Vagina (tissue), 2 donors: ENCODE data around the gene C17orf75. TPM values are rescaled to one million over a fixed set of nuclear protein-coding genes. Genes with fewer than 3 reads are reported as not detected.

Experiments
- DNase-seq, 2 donors: peaks; one replicate each; pipeline ENCODE4 v3.0.0-alpha.2; 2017; ENCODE audit errors: extremely low spot score in 2 of 2
- H3K27ac ChIP-seq: fragments of 200-600 bp; sonication (generic); one replicate; pipeline ENCODE4 v1.5.1; 2019
- H3K27me3 ChIP-seq: fragments of 200-600 bp; sonication (generic); one replicate; pipeline ENCODE4 v1.5.1; 2019
- H3K36me3 ChIP-seq, 2 donors: fragments of 200-600 bp; sonication (generic); one replicate each; pipeline ENCODE4 v1.5.1; 2017 to 2019
- H3K4me1 ChIP-seq: fragments of 200-600 bp; sonication (generic); one replicate; pipeline ENCODE4 v1.5.1; 2019
- H3K4me3 ChIP-seq, 2 donors: fragments of 200-600 bp; sonication (generic); 1 replicate in 1 of 2; 2 replicates in 1 of 2; pipeline ENCODE4 v1.5.1; 2016 to 2019
- H3K9me3 ChIP-seq: fragments of 200-600 bp; sonication (generic); one replicate; pipeline ENCODE4 v1.5.1; 2019
- POLR2A ChIP-seq, 2 donors: fragments of 450-650 bp; IDR thresholded peaks; one replicate each; pipeline ENCODE4 v1.6.1; 2017; ENCODE audit warnings: antibody characterized with exemption in 2 of 2, mild to moderate bottlenecking in 2 of 2, moderate library complexity in 2 of 2
- POLR2AphosphoS5 ChIP-seq, 2 donors: sonication (generic); formaldehyde crosslinking; IDR thresholded peaks; one replicate each; pipeline ENCODE4 v1.9.0; 2017; ENCODE audit warnings: antibody characterized with exemption in 2 of 2, mild to moderate bottlenecking in 2 of 2, low read depth in 1 of 2; ENCODE audit not compliant: insufficient read depth in 1 of 2
- intact Hi-C: fragments of 100-400 bp; cut with DNase I; formaldehyde crosslinking; loops from one replicate; pipeline ENCODE4 v1.15.1; 2023
- total RNA-seq: library from RNA; depleted of rRNA; stranded (reverse); fragments of >200 nt; gene quantifications from one replicate; pipeline ENCODE4 v1.2.3, GENCODE V29; 2016
- TF ChIP-seq, protein P1 (sequence below), 3 experiments: fragments of 450-650 bp in 2 of 3; fragments of 200-600 bp in 1 of 3; sonication (generic) in 1 of 3; IDR thresholded peaks; one replicate each; pipeline ENCODE4 v1.5.1; 2017 to 2019; ENCODE audit warnings: antibody characterized with exemption in 3 of 3, mild to moderate bottlenecking in 2 of 3, moderate library complexity in 2 of 3

C17orf75 gene
- total RNA-seq, 1 donor from 2014 or later, result 15.0 TPM

DNA sequence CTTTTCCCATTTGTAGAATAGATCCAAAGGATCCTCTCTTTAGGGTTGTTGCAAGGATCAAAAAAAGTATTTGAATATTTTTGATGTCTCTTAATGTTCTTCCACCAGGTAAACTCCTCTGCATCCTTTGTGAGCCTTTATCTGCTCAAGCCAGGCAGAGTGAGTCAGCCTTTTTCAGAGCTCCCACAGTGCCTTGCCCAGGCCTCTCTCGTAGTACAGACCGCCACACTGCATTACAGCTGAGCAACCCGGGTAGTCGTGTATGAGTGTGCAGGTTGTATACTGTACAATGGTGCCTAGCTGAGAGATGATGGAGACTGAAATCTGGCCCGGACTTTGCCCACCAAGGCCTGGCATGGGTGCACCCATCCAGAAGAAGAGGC, 55.5 kb downstream of the C17orf75 start:
- intact Hi-C loops, result no loop called here
- Histone ChIP-seq H3K9me3 (no peaks in the 10 kb centered on the region), H3K27ac (no peak overlapping the region), H3K4me1 (no peaks in the 10 kb centered on the region), H3K27me3 (no peaks in the 10 kb centered on the region), H3K4me3 (no peak overlapping the region), H3K36me3 (no peaks in the 10 kb centered on the region)
- TF ChIP-seq POLR2A (IDR thresholded peaks at IDR 0.05) (no peak), POLR2AphosphoS5 (IDR thresholded peaks at IDR 0.05; ENCODE audit: insufficient read depth in 1 of 2, low read depth in 1 of 2) (no peak)
- TF ChIP-seq, protein P1, sequence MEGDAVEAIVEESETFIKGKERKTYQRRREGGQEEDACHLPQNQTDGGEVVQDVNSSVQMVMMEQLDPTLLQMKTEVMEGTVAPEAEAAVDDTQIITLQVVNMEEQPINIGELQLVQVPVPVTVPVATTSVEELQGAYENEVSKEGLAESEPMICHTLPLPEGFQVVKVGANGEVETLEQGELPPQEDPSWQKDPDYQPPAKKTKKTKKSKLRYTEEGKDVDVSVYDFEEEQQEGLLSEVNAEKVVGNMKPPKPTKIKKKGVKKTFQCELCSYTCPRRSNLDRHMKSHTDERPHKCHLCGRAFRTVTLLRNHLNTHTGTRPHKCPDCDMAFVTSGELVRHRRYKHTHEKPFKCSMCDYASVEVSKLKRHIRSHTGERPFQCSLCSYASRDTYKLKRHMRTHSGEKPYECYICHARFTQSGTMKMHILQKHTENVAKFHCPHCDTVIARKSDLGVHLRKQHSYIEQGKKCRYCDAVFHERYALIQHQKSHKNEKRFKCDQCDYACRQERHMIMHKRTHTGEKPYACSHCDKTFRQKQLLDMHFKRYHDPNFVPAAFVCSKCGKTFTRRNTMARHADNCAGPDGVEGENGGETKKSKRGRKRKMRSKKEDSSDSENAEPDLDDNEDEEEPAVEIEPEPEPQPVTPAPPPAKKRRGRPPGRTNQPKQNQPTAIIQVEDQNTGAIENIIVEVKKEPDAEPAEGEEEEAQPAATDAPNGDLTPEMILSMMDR (IDR thresholded peaks at IDR 0.05), result no peak
- no peak for DNase-seq

DNA sequence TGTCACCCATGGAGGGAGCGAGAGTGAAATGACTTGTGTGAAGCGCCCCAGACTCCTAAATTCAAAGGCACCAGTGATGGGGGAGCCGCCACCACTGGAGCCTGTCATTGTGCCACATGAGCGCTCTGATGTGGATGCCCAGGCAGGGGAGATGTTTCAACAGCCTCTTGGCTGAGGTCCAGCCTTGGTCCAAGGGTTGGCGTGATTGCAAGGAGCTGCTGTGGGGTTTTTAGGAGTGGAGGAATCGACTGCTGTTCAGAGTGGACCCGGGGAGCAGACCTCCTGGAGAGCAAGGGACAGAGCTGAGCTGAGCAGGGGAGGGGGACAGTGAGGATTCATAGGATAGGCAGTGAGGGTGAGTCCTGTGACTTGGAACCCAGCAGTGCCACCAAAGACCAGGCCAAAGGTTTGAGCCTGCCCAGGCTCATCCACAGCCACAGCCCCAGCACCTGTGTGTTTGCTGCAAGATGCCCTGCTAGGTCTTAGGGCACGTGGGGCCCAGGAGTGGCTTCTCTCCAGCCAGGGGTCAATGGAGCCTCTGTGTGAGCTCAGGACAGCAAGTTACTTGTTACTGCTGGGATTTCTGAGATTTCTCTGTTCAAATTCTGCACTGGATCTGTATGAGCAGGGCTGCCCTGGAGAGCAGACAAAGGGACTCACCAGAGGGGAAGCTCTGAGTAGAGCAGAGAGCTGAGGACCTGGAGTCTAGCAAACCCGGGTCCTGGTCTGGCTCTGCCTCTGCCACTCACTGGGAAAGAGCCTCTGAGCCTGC, 56.0 kb downstream of the C17orf75 start:
- intact Hi-C loops, result no loop called here
- H3K27me3 ChIP-seq, result no peaks in the 10 kb centered on the region
- no peak overlapping the region for H3K4me3 ChIP-seq
- H3K27ac ChIP-seq, result no peak overlapping the region
- DNase-seq, result no peak
- H3K4me1 ChIP-seq, result no peaks in the 10 kb centered on the region
- TF ChIP-seq POLR2A (IDR thresholded peaks at IDR 0.05) (no peak), POLR2AphosphoS5 (IDR thresholded peaks at IDR 0.05; ENCODE audit: insufficient read depth in 1 of 2, low read depth in 1 of 2) (no peak)
- TF ChIP-seq, protein P1 (IDR thresholded peaks at IDR 0.05), result no peak
- H3K36me3 ChIP-seq, result no peaks in the 10 kb centered on the region
- H3K9me3 ChIP-seq, result no peaks in the 10 kb centered on the region

DNA sequence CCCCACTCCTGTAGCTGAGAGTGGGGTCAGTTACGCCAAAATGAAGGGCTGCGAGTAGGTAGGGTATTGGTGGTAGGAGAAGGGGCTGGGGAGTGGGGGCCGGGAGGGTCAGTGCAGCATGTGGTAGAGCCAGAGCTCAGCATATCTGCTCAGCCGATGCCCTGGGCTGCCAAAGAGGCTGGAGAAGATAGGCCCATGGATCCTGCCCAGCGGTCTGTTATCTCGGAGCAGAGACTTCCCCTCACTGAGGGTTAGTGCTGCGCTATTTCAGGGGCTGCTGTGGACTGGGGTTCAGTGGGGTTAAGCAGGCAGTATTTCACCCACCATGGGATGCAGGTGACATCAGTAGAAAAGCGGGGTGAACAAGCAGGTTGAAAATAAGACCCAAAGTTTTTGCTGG, 56.7 kb downstream of the C17orf75 start:
- no peaks in the 10 kb centered on the region for H3K27me3 ChIP-seq
- H3K36me3 ChIP-seq, result no peaks in the 10 kb centered on the region
- TF ChIP-seq POLR2A (IDR thresholded peaks at IDR 0.05) (no peak), POLR2AphosphoS5 (IDR thresholded peaks at IDR 0.05; ENCODE audit: insufficient read depth in 1 of 2, low read depth in 1 of 2) (no peak)
- TF ChIP-seq, protein P1 (IDR thresholded peaks at IDR 0.05), result no peak
- intact Hi-C loops, result no loop called here
- H3K9me3 ChIP-seq, result no peaks in the 10 kb centered on the region
- no peak for DNase-seq
- H3K4me3 ChIP-seq, result no peak overlapping the region
- no peaks in the 10 kb centered on the region for H3K4me1 ChIP-seq
- no peak overlapping the region for H3K27ac ChIP-seq

DNA sequence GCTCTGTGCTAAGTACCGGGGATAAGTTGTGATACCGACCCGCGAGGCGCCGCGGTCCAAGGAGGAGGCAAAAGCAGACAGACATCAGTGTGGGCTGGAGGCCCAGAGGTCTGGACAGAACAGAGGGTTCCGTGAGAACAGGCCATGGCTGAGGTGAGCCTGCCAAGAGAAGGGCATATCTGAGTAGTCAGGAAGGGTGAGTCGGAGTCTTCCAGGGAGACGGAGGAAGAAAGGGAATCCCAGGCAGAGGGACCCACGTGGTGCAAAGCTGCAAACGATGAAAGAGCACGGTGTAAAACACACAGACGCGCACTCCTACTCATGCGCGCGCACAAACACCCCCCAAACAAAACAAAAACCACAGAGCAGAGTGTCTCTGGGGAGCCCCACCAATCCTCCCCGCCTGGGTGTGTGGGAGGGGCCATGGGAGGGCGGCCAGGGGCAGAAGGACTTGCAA, 58.2 kb downstream of the C17orf75 start:
- DNase-seq, result no peak
- no peak overlapping the region for H3K27ac ChIP-seq
- H3K36me3 ChIP-seq, result no peaks in the 10 kb centered on the region
- no peaks in the 10 kb centered on the region for H3K27me3 ChIP-seq
- intact Hi-C loops, result no loop called here
- H3K4me3 ChIP-seq, result no peak overlapping the region
- H3K4me1 ChIP-seq, result no peaks in the 10 kb centered on the region
- H3K9me3 ChIP-seq, result no peaks in the 10 kb centered on the region
- TF ChIP-seq, protein P1 (IDR thresholded peaks at IDR 0.05), result no peak
- TF ChIP-seq POLR2A (IDR thresholded peaks at IDR 0.05) (no peak), POLR2AphosphoS5 (IDR thresholded peaks at IDR 0.05; ENCODE audit: insufficient read depth in 1 of 2, low read depth in 1 of 2) (no peak)

DNA sequence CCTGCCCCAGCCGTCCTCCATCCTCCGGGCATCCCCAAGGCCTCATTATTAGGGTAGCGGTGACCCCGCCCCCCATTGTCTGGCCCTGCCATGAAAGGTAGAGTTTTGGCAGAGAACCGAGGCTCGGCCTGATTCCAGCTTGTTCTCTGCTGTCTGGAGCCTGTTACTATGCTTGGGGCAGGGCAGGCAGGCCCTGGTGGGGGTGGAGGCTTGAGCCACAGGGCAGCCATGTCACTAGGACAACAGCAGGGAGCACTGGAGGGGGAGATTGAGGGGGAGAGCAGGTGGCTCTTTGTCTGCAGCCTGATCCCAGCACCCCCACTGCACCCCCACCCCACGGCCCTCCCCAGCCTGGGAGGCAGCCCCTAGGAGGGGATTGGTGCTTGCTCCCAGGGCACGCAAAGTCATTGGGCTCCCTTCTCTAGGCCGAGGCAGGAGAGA, 60.9 kb downstream of the C17orf75 start:
- TF ChIP-seq, protein P1 (IDR thresholded peaks at IDR 0.05), result no peak
- no peak for TF ChIP-seq POLR2AphosphoS5 (IDR thresholded peaks at IDR 0.05; ENCODE audit: insufficient read depth in 1 of 2, low read depth in 1 of 2)
- TF ChIP-seq POLR2A (IDR thresholded peaks at IDR 0.05), result no peak
- no peak overlapping the region for H3K4me3 ChIP-seq
- H3K27ac ChIP-seq, result no peak overlapping the region
- H3K27me3 ChIP-seq, result no peaks in the 10 kb centered on the region
- no peaks in the 10 kb centered on the region for H3K36me3 ChIP-seq
- H3K4me1 ChIP-seq, result peaks cover 12% of the 10 kb centered on the region
- H3K9me3 ChIP-seq, result no peaks in the 10 kb centered on the region
- intact Hi-C loops, result no loop called here
- no peak for DNase-seq
